BLaER1 (cell line): ENCODE results near the gene P2RX6.

ENCODE experiments used
- H3K27ac ChIP-seq: shearing (Covaris generic); formaldehyde crosslinking; 2 replicates; pipeline ENCODE4 v1.8.1; 2022
- H3K27me3 ChIP-seq: shearing (Covaris generic); formaldehyde crosslinking; 2 replicates; pipeline ENCODE4 v1.8.1; 2022
- H3K36me3 ChIP-seq: shearing (Covaris generic); formaldehyde crosslinking; 2 replicates; pipeline ENCODE4 v1.8.1; 2022
- H3K4me1 ChIP-seq: shearing (Covaris generic); formaldehyde crosslinking; 2 replicates; pipeline ENCODE4 v1.8.1; 2022
- H3K4me2 ChIP-seq: shearing (Covaris generic); formaldehyde crosslinking; 2 replicates; pipeline ENCODE4 v1.8.1; 2022
- H3K4me3 ChIP-seq: shearing (Covaris generic); formaldehyde crosslinking; 2 replicates; pipeline ENCODE4 v1.8.1; 2022
- H3K9ac ChIP-seq: shearing (Covaris generic); formaldehyde crosslinking; 2 replicates; pipeline ENCODE4 v1.8.1; 2022
- H3K9me3 ChIP-seq: shearing (Covaris generic); formaldehyde crosslinking; 2 replicates; pipeline ENCODE4 v1.8.1; 2022
- H4K20me1 ChIP-seq: shearing (Covaris generic); formaldehyde crosslinking; 2 replicates; pipeline ENCODE4 v1.8.1; 2022
- Cebpa-rat ChIP-seq: shearing (Covaris generic); IDR thresholded peaks from 2 replicates; pipeline ENCODE4 v1.8.1; 2022

The P2RX6 gene

DNA sequence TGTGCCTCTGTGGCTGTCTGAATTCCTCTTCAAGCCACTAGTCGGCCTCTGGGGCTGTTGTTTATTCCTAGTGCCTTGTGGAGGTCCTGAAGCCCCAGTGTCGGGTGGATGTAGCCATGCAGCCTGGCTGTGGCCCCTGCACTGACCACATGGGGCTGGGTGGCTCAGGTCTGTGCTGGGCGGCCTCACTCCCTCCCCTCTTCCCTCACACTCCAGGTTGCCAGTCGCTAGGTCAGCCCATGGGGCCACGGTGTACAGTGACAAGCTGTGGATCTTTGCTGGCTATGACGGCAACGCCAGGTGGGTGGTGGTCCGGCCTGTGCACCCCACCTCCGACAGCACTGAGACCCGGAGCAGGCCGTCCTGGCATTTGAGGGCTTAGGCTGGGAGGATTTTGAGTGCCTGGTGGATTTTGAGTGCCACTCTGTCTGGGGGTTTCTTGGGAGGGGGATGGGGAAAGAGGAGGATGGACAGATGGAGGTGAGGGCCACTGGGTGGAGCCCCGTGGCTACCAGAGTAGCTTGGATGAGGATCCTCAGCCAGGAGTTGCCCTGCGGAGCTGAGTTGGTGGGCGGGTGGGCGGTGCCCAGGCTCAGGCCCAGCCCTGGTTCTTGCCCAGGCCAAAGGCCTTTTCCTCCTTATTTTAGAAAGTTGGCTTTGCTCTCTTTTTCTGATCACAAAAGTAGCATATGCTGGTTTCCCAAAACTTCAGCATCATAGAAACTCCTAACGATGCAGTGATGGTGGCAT, 26.2 kb upstream of the P2RX6 start:
- Histone ChIP-seq H3K36me3 (peaks cover 90% of the 10 kb centered on the region), H3K27me3 (no peaks in the 10 kb centered on the region), H3K4me2 (peak overlapping the region; percentile 64), H3K27ac (0 out of 2 replicates have a peak overlapping the region, but pooled peaks have one; percentile 23), H3K9ac (no peak overlapping the region), H3K9me3 (no peaks in the 10 kb centered on the region), H3K4me1 (peaks cover 22% of the 10 kb centered on the region), H3K4me3 (no peak overlapping the region), H4K20me1 (peaks cover 4% of the 10 kb centered on the region; the same call in 1 of the 2 replicates)
- TF ChIP-seq Cebpa-rat: no peak

DNA sequence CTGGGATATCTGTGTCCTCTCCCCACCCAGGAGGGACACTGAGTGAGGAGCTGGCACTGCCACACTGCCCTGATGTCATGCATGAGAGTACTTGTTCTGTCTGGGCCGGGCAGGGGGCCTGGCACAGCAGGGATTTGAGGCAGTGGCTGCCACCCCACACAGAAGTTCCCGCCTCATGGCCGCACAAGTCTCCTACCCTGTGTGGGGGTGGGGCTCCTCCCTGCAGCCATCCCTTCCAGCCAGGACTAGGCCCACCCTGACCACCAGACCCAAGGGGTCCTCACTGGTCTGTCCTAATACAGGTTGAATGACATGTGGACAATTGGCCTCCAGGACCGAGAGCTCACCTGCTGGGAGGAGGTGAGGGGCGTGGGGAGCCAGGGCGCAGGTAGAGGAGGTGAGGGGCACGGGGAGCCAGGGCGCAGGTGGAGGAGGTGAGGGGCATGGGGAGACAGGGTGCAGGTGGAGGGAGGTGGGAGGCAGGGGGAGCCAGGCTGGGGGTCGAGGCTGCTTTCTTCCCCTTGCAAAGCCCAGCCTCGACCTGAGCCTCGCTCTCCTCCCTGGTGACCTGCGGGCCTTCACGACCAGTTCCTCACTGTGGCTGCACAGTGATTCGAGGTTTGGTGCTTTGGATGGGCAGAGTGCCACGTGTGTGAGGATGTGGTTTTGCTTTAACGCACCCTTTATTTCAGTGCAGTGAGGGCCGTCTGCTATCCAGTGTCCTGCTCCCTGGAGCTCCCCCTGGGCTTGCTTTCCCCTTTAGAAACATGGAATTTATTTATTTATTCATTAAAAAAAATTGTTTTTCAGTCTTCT, 25.4 kb upstream of the P2RX6 start:
- H3K4me3 ChIP-seq: no peak overlapping the region
- peak overlapping the region; percentile 23; the same call in 1 of the 2 replicates for H3K27ac ChIP-seq
- H3K36me3 ChIP-seq: peaks cover 90% of the 10 kb centered on the region
- peak overlapping the region; percentile 64 for H3K4me2 ChIP-seq
- peaks cover 4% of the 10 kb centered on the region; the same call in 1 of the 2 replicates for H4K20me1 ChIP-seq
- no peak for TF ChIP-seq Cebpa-rat
- peak overlapping the region; percentile 61 for H3K9ac ChIP-seq
- peaks cover 19% of the 10 kb centered on the region for H3K4me1 ChIP-seq
- no peaks in the 10 kb centered on the region for H3K9me3 ChIP-seq
- H3K27me3 ChIP-seq: no peaks in the 10 kb centered on the region

DNA sequence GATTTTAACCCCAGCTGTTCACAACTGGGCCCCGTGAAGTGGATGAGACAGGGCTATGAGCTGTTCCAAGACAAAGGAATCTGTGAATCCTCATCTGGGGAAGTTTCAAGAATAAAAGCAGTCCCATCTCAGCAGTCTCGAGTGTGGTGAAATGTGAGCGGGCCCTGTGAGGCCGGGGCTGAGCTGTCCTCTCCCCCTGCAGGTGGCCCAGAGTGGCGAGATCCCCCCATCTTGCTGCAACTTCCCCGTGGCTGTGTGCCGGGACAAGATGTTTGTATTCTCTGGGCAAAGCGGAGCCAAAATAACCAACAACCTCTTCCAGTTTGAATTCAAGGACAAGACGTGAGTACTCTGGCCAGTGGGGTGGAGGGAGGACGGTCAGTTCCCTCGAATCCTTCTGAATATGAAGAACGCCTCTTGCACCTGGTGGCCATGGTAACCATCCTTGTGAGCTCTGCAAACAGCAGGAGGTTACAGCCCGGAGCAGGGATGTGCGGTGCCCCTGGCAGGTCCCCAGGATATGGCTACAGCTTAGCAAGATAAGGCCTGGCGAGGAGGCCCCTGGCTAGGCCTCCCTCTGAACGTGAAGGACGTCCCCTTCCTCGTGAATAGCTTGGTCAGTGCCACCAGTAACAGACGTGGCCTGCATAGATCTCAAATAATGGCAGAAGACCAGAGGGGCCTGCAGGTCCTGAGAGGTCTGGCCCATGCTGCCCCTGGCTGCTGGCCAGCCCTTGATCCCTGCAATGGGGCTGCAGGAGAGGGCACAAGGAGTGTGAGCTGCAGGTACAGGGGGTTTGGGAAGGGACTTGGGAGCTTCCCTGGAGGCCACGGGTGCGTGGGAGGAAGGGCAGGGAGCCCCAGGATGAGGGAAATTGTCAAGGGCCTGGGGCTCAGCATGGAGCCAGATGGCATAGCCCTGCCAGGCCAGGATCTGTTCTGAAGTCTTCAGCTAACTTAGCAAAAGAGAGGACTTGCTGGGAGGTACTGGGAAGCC, 24.5 kb upstream of the P2RX6 start:
- Histone ChIP-seq H3K4me3 (no peak overlapping the region), H4K20me1 (peaks cover 4% of the 10 kb centered on the region; the same call in 1 of the 2 replicates), H3K4me1 (peaks cover 19% of the 10 kb centered on the region), H3K27me3 (no peaks in the 10 kb centered on the region), H3K9ac (peak overlapping the region; percentile 61; the same call in 1 of the 2 replicates), H3K9me3 (no peaks in the 10 kb centered on the region), H3K27ac (peak overlapping the region; percentile 23; the same call in 1 of the 2 replicates), H3K4me2 (peak overlapping the region; percentile 64), H3K36me3 (peaks cover 91% of the 10 kb centered on the region)
- no peak for TF ChIP-seq Cebpa-rat

DNA sequence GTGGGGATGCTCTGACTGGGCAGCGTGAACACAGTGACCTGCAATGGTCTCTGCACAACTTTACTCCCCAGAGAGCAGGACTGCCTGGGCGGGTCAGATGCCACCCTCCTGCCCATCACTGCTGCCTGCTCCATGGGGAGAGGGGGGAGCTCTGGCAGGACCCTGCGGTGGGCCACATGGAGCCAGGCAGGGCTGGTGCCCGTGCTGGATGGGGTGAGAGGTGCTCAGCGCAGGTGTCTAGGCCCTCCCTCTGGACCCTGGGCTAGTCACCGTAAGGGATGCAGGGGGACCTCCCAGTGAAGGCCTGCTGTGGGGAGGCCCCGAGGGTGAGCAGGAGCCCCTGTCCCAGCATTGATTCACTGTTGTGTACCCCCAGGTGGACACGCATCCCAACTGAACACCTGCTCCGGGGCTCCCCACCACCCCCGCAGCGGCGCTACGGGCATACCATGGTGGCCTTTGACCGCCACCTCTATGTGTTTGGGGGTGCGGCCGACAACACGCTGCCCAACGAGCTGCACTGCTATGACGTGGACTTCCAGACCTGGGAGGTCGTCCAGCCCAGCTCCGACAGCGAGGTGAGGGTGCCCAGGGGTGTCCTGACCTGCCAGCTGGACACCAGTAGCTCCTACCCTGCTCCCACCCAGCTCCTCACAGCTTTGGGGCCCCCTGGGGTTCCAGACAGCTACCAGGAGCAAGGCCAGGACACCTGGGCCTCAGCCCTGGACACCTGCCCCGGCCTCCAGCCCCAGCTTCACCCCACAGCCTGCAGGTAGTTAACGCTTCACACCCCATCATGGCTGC, 23.5 kb upstream of the P2RX6 start:
- no peak for TF ChIP-seq Cebpa-rat
- no peak overlapping the region for H3K27ac ChIP-seq
- peaks cover 5% of the 10 kb centered on the region for H4K20me1 ChIP-seq
- no peaks in the 10 kb centered on the region for H3K27me3 ChIP-seq
- H3K4me2 ChIP-seq: no peak overlapping the region
- no peak overlapping the region for H3K4me3 ChIP-seq
- no peaks in the 10 kb centered on the region for H3K9me3 ChIP-seq
- H3K4me1 ChIP-seq: peaks cover 19% of the 10 kb centered on the region
- peaks cover 93% of the 10 kb centered on the region for H3K36me3 ChIP-seq
- H3K9ac ChIP-seq: no peak overlapping the region

DNA sequence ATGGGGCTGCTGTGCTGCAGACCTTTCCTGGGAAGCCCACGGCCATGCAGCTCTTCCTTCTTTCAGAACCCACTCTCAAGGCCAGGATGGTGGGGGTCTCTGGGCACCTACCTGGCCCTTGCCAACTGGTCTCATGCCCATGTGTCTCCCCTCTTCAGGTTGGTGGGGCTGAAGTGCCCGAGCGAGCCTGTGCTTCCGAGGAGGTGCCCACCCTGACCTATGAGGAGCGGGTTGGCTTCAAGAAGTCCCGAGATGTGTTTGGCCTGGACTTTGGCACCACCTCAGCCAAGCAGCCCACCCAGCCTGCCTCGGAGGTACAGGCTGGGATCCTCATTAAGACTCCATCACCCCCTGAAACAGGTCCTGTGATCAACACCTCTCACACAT, 22.9 kb upstream of the P2RX6 start:
- H3K36me3 ChIP-seq: peaks cover 94% of the 10 kb centered on the region
- H4K20me1 ChIP-seq: peaks cover 11% of the 10 kb centered on the region

DNA sequence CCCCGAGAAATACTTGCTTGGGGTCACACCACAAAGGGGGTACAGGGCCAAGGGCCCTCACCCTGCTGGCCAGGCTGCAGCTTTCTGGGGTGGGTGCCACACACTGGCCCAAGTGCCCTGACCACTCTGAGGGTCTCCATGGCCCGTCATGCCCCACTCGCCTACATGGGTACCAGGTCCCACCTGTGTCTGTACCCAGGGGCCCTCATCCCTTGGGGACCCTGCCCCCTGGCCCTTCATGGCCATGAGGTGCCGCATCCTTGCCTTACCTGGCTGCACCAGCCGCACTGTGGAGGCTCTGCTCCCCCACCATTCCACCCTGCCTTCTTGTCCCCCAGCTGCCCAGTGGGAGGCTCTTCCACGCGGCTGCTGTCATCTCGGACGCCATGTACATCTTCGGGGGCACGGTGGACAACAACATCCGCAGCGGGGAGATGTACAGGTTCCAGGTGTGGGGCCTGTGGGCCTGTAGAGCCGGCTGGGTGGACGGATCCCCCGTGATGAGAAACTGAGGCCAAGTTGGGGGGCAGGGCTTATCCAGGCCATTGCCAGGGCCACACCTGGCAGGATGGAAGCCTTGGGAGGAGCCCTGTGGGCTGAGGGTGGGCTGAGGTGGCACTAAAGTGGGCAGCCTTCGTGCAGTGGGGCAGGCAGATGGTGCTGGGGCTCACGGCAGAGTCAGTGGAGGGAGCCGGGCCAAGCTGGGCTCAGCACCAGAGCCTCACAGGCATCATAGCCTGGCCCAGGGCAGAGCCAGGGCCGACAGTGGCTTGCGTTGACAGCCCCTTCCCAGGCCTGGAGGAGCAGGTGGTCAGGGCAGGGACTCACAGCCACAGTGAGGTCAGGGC, 22.3 kb upstream of the P2RX6 start:
- TF ChIP-seq Cebpa-rat: no peak
- Histone ChIP-seq H3K27ac (no peak overlapping the region), H3K27me3 (no peaks in the 10 kb centered on the region)

More for the DNA sequence above, 22.9 kb upstream of the P2RX6 start:
- Histone ChIP-seq H3K9me3 (no peaks in the 10 kb centered on the region), H3K4me1 (peaks cover 19% of the 10 kb centered on the region), H3K4me3 (no peak overlapping the region), H3K9ac (no peak overlapping the region), H3K4me2 (no peak overlapping the region), H3K27ac (no peak overlapping the region), H3K27me3 (no peaks in the 10 kb centered on the region)
- TF ChIP-seq Cebpa-rat: no peak

DNA sequence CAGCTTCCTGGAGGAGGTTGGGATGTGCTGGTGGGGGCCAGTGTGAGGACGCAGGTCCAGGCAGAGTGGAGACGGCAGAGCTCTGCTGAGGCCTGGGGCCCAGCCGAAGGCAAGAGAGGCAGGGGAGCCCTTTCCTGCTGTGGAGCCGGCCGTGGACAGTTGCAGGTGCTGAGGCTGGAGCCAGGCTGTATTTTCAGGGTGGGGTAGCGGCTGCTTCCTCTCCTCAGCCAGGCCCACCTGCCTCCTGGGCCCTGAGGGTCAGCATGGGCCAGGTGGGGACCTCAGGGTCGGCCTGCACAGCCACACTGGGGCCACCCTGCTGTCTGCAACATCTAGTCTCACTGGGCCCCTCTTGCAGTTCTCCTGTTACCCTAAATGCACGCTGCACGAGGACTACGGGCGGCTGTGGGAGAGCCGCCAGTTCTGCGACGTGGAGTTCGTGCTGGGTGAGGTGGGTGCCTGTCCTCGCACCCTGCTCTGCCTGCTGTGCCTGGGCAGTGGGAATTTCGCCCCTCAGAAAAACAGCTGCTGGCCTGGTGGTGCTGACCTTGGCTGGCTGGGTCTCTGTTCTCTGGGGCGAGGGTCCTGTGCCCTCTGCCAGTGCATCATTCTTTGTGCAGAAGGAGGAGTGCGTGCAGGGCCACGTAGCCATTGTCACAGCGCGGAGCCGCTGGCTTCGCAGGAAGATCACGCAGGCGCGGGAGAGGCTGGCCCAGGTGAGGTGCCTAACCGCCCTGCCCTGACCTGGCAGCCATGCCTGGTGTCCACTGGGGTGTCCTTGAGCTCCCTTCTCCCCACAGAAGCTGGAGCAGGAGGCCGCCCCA, 21.4 kb upstream of the P2RX6 start:
- no peaks in the 10 kb centered on the region for H3K27me3 ChIP-seq
- no peak overlapping the region for H3K4me3 ChIP-seq
- peaks cover 18% of the 10 kb centered on the region for H3K4me1 ChIP-seq
- H3K27ac ChIP-seq: no peak overlapping the region
- peaks cover 94% of the 10 kb centered on the region for H3K36me3 ChIP-seq
- TF ChIP-seq Cebpa-rat: no peak
- peaks cover 25% of the 10 kb centered on the region for H4K20me1 ChIP-seq
- H3K9me3 ChIP-seq: no peaks in the 10 kb centered on the region
- no peak overlapping the region for H3K9ac ChIP-seq
- no peak overlapping the region for H3K4me2 ChIP-seq

More for the DNA sequence above, 22.3 kb upstream of the P2RX6 start:
- peaks cover 19% of the 10 kb centered on the region for H3K4me1 ChIP-seq
- peaks cover 17% of the 10 kb centered on the region for H4K20me1 ChIP-seq
- peaks cover 94% of the 10 kb centered on the region for H3K36me3 ChIP-seq
- H3K9ac ChIP-seq: no peak overlapping the region
- H3K4me2 ChIP-seq: no peak overlapping the region
- H3K9me3 ChIP-seq: no peaks in the 10 kb centered on the region
- no peak overlapping the region for H3K4me3 ChIP-seq
